Vagina (tissue), 2 donors: ENCODE results near the gene ZNF157.

Experiments used
- CTCF ChIP-seq, 3 experiments: fragments of 450-650 bp in 2 of 3; fragments of 200-600 bp in 1 of 3; sonication (generic) in 1 of 3; IDR thresholded peaks; one replicate each; pipeline ENCODE4 v1.5.1; 2017 to 2019; ENCODE audit warnings: antibody characterized with exemption in 3 of 3, mild to moderate bottlenecking in 2 of 3, moderate library complexity in 2 of 3
- POLR2A ChIP-seq, 2 donors: fragments of 450-650 bp; IDR thresholded peaks; one replicate each; pipeline ENCODE4 v1.6.1; 2017; ENCODE audit warnings: antibody characterized with exemption in 2 of 2, mild to moderate bottlenecking in 2 of 2, moderate library complexity in 2 of 2
- POLR2AphosphoS5 ChIP-seq, 2 donors: sonication (generic); formaldehyde crosslinking; IDR thresholded peaks; one replicate each; pipeline ENCODE4 v1.9.0; 2017; ENCODE audit warnings: antibody characterized with exemption in 2 of 2, mild to moderate bottlenecking in 2 of 2, low read depth in 1 of 2; ENCODE audit not compliant: insufficient read depth in 1 of 2

- TF ChIP-seq CTCF (IDR thresholded peaks at IDR 0.05) (no peak), POLR2A (IDR thresholded peaks at IDR 0.05) (no peak), POLR2AphosphoS5 (IDR thresholded peaks at IDR 0.05; ENCODE audit: insufficient read depth in 1 of 2, low read depth in 1 of 2) (no peak)
These were observed 18.7 kb upstream of the ZNF157 start for GRCh38 chrX:47351706-47352105.
